NB4 (cell line): Measurements from ENCODE around the gene PIGM.

ENCODE experiments used
- CTCF ChIP-seq: IDR thresholded peaks from one replicate; pipeline ENCODE4 v1.5.1; 2012; ENCODE audit warnings: low read depth, low read length
- MAX ChIP-seq: IDR thresholded peaks from 2 replicates; pipeline ENCODE4 v1.6.1; 2011; ENCODE audit warnings: low read depth, low read length
- MYC ChIP-seq: IDR thresholded peaks from 2 replicates; pipeline ENCODE4 v1.6.1; 2011; ENCODE audit warnings: low read depth, low read length
- POLR2A ChIP-seq: IDR thresholded peaks from 2 replicates; pipeline ENCODE4 v1.6.1; 2011; ENCODE audit warnings: mild to moderate bottlenecking; ENCODE audit not compliant: insufficient read length; ENCODE audit errors: extremely low read depth

- no peak for TF ChIP-seq MAX
- TF ChIP-seq CTCF, result no peak
- TF ChIP-seq POLR2A, result no peak
- no peak for TF ChIP-seq MYC
Measured at GRCh38 chr1:160063176-160063575, 31.4 kb upstream of the PIGM start.
